Neural cell (in vitro differentiated cells): ENCODE measurements around the gene SNAPC1. TPM values are rescaled to one million over a fixed set of nuclear protein-coding genes. Genes with fewer than 3 reads are reported as not detected.

ENCODE experiments used
- H2AFZ ChIP-seq: fragments of 200-600, 300-800 bp; sonication (generic), shearing (Covaris generic); 2 replicates; pipeline ENCODE4 v1.6.0; 2014; ENCODE audit warnings: low read depth, mild to moderate bottlenecking, antibody characterized with exemption, low read length, moderate library complexity
- H3F3A ChIP-seq: fragments of 200-600 bp; shearing (Covaris generic); 2 replicates; pipeline ENCODE4 v1.6.1; 2016; ENCODE audit warnings: mild to moderate bottlenecking, moderate library complexity, mixed read lengths, antibody characterized with exemption, low read length; ENCODE audit not compliant: insufficient read depth, poor library complexity, severe bottlenecking
- H3K27ac ChIP-seq: fragments of 200-600, 300-800 bp; sonication (generic), shearing (Covaris generic); 2 replicates; pipeline ENCODE4 v1.5.1; 2014; ENCODE audit warnings: mild to moderate bottlenecking, low read length, moderate library complexity
- H3K27me3 ChIP-seq: fragments of 300-800, 200-600 bp; sonication (generic), shearing (Covaris generic); 2 replicates; pipeline ENCODE4 v1.6.0; 2014; ENCODE audit warnings: mild to moderate bottlenecking, low read depth, low read length, moderate library complexity; ENCODE audit not compliant: insufficient read depth
- H3K36me3 ChIP-seq: fragments of 300-800, 200-600 bp; sonication (generic), shearing (Covaris generic); 2 replicates; pipeline ENCODE4 v1.5.1; 2014; ENCODE audit warnings: mild to moderate bottlenecking, antibody characterized with exemption, low read length, moderate library complexity; ENCODE audit not compliant: insufficient read depth
- H3K4me2 ChIP-seq: fragments of 300-800, 200-600 bp; sonication (generic), shearing (Covaris generic); 2 replicates; pipeline ENCODE4 v1.6.0; 2014; ENCODE audit warnings: mild to moderate bottlenecking, low read length
- H3K4me3 ChIP-seq: fragments of 300-800, 200-600 bp; sonication (generic), shearing (Covaris generic); 2 replicates; pipeline ENCODE4 v1.5.1; 2014; ENCODE audit warnings: mild to moderate bottlenecking, low read length, moderate library complexity
- H3K79me2 ChIP-seq: fragments of 200-600 bp; shearing (Covaris generic); replicated peaks from 2 replicates; pipeline ENCODE4 v1.6.0; 2014; ENCODE audit warnings: mild to moderate bottlenecking, low read length, moderate library complexity; ENCODE audit not compliant: insufficient read depth
- H3K9ac ChIP-seq: fragments of 300-800, 200-600 bp; sonication (generic), shearing (Covaris generic); 2 replicates; pipeline ENCODE4 v1.6.1; 2016; ENCODE audit warnings: mild to moderate bottlenecking, low read length, mixed read lengths
- H3K9me2 ChIP-seq: fragments of 200-600 bp; shearing (Covaris generic); 2 replicates; pipeline ENCODE4 v1.6.1; 2016; ENCODE audit warnings: mild to moderate bottlenecking, low read length, mixed read lengths; ENCODE audit not compliant: insufficient read depth
- H3K9me3 ChIP-seq: fragments of 200-600, 300-800 bp; sonication (generic), shearing (Covaris generic); 2 replicates; pipeline ENCODE4 v1.6.1; 2016; ENCODE audit warnings: mild to moderate bottlenecking, mixed run types, low read length, moderate library complexity, mixed read lengths
- H4K20me1 ChIP-seq: fragments of 200-600 bp; shearing (Covaris generic); 2 replicates; pipeline ENCODE4 v1.6.1; 2016; ENCODE audit warnings: mild to moderate bottlenecking, mixed run types; ENCODE audit not compliant: insufficient read depth
- CTCF ChIP-seq: fragments of 450-650 bp; IDR thresholded peaks from 2 replicates; pipeline ENCODE4 v1.5.1; 2014; ENCODE audit warnings: antibody characterized with exemption, mild to moderate bottlenecking, moderate library complexity; ENCODE audit not compliant: poor library complexity, severe bottlenecking
- EP300 ChIP-seq: fragments of 450-650 bp; conservative IDR thresholded peaks from 2 replicates; pipeline ENCODE4 v1.6.1; 2014; ENCODE audit warnings: antibody characterized with exemption, mild to moderate bottlenecking, moderate library complexity; ENCODE audit not compliant: poor library complexity, severe bottlenecking
- EZH2 ChIP-seq: fragments of 200-600, 300-800 bp; shearing (Covaris generic), sonication (generic); IDR thresholded peaks from 2 replicates; pipeline ENCODE4 v1.6.1; 2014; ENCODE audit warnings: antibody characterized with exemption, low read length, borderline replicate concordance, mild to moderate bottlenecking; ENCODE audit not compliant: insufficient read depth, poor library complexity, severe bottlenecking
- MXI1 ChIP-seq: fragments of 450-650 bp; conservative IDR thresholded peaks from 2 replicates; pipeline ENCODE4 v1.6.1; 2014; ENCODE audit warnings: antibody characterized with exemption, mild to moderate bottlenecking; ENCODE audit not compliant: poor library complexity, severe bottlenecking
- POLR2AphosphoS5 ChIP-seq: IDR thresholded peaks from 2 replicates; pipeline ENCODE4 v1.6.1; 2012
- RAD21 ChIP-seq: fragments of 450-650 bp; conservative IDR thresholded peaks from 2 replicates; pipeline ENCODE4 v1.6.1; 2014; ENCODE audit warnings: antibody characterized with exemption, mild to moderate bottlenecking, moderate library complexity
- REST ChIP-seq: IDR thresholded peaks from 2 replicates; pipeline ENCODE4 v1.6.1; 2012; ENCODE audit warnings: borderline replicate concordance
- SMC3 ChIP-seq: fragments of 450-650 bp; conservative IDR thresholded peaks from 2 replicates; pipeline ENCODE4 v1.6.1; 2014; ENCODE audit warnings: antibody characterized with exemption, mild to moderate bottlenecking, moderate library complexity; ENCODE audit not compliant: poor library complexity
- TAF1 ChIP-seq: IDR thresholded peaks from 2 replicates; pipeline ENCODE4 v1.6.1; 2012; ENCODE audit warnings: low read depth
- polyA plus RNA-seq: library from polyadenylated mRNA; depleted of rRNA; stranded (reverse); fragments of >200 nt; gene quantifications from 2 replicates; pipeline ENCODE4 v1.2.3, GENCODE V29; 2014

The SNAPC1 gene
- polyA plus RNA-seq, 1 donor from 2014 or later: 7.1 TPM

GRCh38 chr14:61802010-61802568 lies 39.9 kb downstream of the SNAPC1 start:
- no peak overlapping the region for H3K27ac ChIP-seq
- H3K4me3 ChIP-seq: no peak overlapping the region
- no peak overlapping the region for H3K4me2 ChIP-seq
- H3K36me3 ChIP-seq: no peaks in the 10 kb centered on the region
- H3F3A ChIP-seq: no peaks in the 10 kb centered on the region
- no peaks in the 10 kb centered on the region for H4K20me1 ChIP-seq
- H2AFZ ChIP-seq: no peak overlapping the region
- H3K9me2 ChIP-seq: no peaks in the 10 kb centered on the region
- no peaks in the 10 kb centered on the region for H3K79me2 ChIP-seq
- H3K9ac ChIP-seq: no peak overlapping the region
- H3K27me3 ChIP-seq: no peaks in the 10 kb centered on the region
- no peak for TF ChIP-seq SMC3
- TF ChIP-seq EP300: no peak
- TF ChIP-seq POLR2AphosphoS5: no peak
- no peak for TF ChIP-seq EZH2
- no peak for TF ChIP-seq RAD21
- H3K9me3 ChIP-seq: no peaks in the 10 kb centered on the region

GRCh38 chr14:61803755-61804154 lies 41.5 kb downstream of the SNAPC1 start:
- Histone ChIP-seq H3K9me3 (no peaks in the 10 kb centered on the region), H2AFZ (no peak overlapping the region), H3F3A (no peaks in the 10 kb centered on the region), H3K4me3 (no peak overlapping the region), H3K9ac (no peak overlapping the region), H3K79me2 (no peaks in the 10 kb centered on the region), H3K9me2 (no peaks in the 10 kb centered on the region), H3K27ac (no peak overlapping the region), H4K20me1 (no peaks in the 10 kb centered on the region), H3K36me3 (no peaks in the 10 kb centered on the region), H3K27me3 (no peaks in the 10 kb centered on the region), H3K4me2 (no peak overlapping the region)
- TF ChIP-seq SMC3: no peak
- TF ChIP-seq EZH2: no peak
- TF ChIP-seq CTCF: no peak
- no peak for TF ChIP-seq MXI1
- no peak for TF ChIP-seq EP300
- TF ChIP-seq POLR2AphosphoS5: no peak
- TF ChIP-seq TAF1: no peak
- TF ChIP-seq REST: no peak
- no peak for TF ChIP-seq RAD21
